Pancreas (tissue), 10 donors: ENCODE measurements around the gene PRM2. TPM values are rescaled to one million over a fixed set of nuclear protein-coding genes. Genes with fewer than 3 reads are reported as not detected.

Experiments used
- ATAC-seq, 4 donors: fragments of 200-7000 bp; cut with Tn5 transposase; one replicate each; pipeline versions ENCODE4 v1.8.0 to v1.9.1; 2020; ENCODE audit warnings: mild to moderate bottlenecking in 4 of 4, moderate library complexity in 4 of 4
- DNase-seq, 6 donors: peaks; one replicate each; pipeline ENCODE4 v3.0.0-alpha.2; 2020
- FAIRE-seq: peaks from 2 replicates; lab custom pipeline; 2012; peaks lifted over from hg19 to GRCh38; lab: Jason Lieb, UNC
- H3K27ac ChIP-seq, 4 donors: fragments of 200-600 bp; sonication (generic); 1 replicate in 3 of 4; 2 replicates in 1 of 4; pipeline versions ENCODE4 v1.5.0 to v1.8.0; 2020
- H3K27me3 ChIP-seq, 4 donors: fragments of 200-600 bp; one replicate each; pipeline ENCODE4 v1.8.0; 2021
- H3K36me3 ChIP-seq, 3 donors: fragments of 200-600 bp; sonication (generic) in 1 of 3; one replicate each; pipeline versions ENCODE4 v1.5.0 to v1.8.0; 2020 to 2021
- H3K4me1 ChIP-seq, 3 donors: fragments of 200-600 bp; one replicate each; pipeline ENCODE4 v1.8.0; 2021
- H3K4me3 ChIP-seq, 4 donors: fragments of 200-600 bp; sonication (generic) in 2 of 4; one replicate each; pipeline versions ENCODE4 v1.5.0 to v1.8.0; 2020 to 2021
- H3K9me3 ChIP-seq, 4 donors: fragments of 200-600 bp; one replicate each; pipeline ENCODE4 v1.8.0; 2021
- WGBS, 2 donors: extraction: QIAGEN DNeasy Blood & Tissue Kit; methylation state at CpG; one replicate each; pipeline ENCODE4 v1.1.7; 2013; 5-methylcytosine and 5-hydroxymethylcytosine counted together
- intact Hi-C, 3 donors: fragments of 100-400 bp; cut with DNase I; formaldehyde crosslinking; loops; one replicate each; pipeline versions ENCODE4 v1.11.1 to v1.14.2; 2022
- polyA plus RNA-seq, 2 donors: library from polyadenylated mRNA; stranded (reverse); fragments of 200-250 nt; gene quantifications; one replicate each; pipeline ENCODE4 v1.2.3, GENCODE V29; 2013
- total RNA-seq, 6 donors: library from RNA; stranded (reverse); fragmentation: NEBNext Ultra II Directional in 4 of 6; extraction: Animal tissue kit (Norgen Biotek cat#: 25700) in 4 of 6; gene quantifications; one replicate each; pipeline versions ENCODE4 v1.2.1 to v1.2.4, GENCODE V29; 2021 to 2023
- TF ChIP-seq, protein P1 (sequence below), 4 donors: fragments of 200-600 bp; sonication (generic) in 3 of 4; IDR thresholded peaks; one replicate each; pipeline versions ENCODE4 v1.5.0 to v1.8.0; 2021; ENCODE audit warnings: antibody characterized with exemption in 4 of 4
- donor health status: healthy with polysubstance abuse.
- donor health status: DM: no; HTN: no; CAD: no; lungs with moderate emphysema.
- donor health status: DM: no; HTN: no; CAD: no.
- donor health status: control.
- donor health status: control.
- donor health status: Bipolar disorder and iron deficiency.
- donor health status: DM: yes; HTN: yes; CAD: no.
- donor health status: DM: no; HTN: no; CAD: no.
- donor health status: DM: no; HTN: no; CAD: no.
- donor health status: DM: yes; HTN: yes; CAD: no.

Gene PRM2
- total and polyA plus RNA-seq, 8 donors: not detected

DNA sequence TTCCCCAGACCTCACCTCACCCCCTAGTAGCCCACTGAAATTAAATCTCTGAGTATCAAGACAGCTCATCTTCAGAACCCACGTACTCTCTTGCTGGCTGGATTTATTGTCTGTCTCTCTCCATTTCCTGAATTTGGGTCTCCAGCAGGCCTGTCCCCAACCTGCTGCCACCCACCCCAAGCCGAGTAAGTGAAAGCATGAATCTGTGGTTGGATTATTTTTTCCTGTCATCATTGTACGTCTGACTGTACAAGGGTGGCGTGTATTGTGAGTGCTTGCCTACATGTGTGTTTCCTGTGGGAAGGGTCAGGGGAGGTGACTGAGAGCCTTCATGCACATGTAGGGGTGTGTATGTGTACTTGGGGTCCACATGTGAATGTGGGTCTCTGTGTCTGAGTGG lies 12.5 kb downstream of the PRM2 start:
- Histone ChIP-seq H3K27ac (no peak overlapping the region), H3K9me3 (no peaks in the 10 kb centered on the region), H3K4me3 (no peak overlapping the region), H3K4me1 (peaks cover 3 to 10% (median 7%) of the 10 kb centered on the region in 3 donors), H3K27me3 (no peaks in the 10 kb centered on the region), H3K36me3 (no peaks in the 10 kb centered on the region)
- ATAC-seq (no peak), DNase-seq (no peak), FAIRE-seq (no peak)
- 76 to 85% methylated on average over 4 of the region's 4 CpGs for WGBS, 2 donors
- intact Hi-C loops: no loop called here
- TF ChIP-seq, protein P1, sequence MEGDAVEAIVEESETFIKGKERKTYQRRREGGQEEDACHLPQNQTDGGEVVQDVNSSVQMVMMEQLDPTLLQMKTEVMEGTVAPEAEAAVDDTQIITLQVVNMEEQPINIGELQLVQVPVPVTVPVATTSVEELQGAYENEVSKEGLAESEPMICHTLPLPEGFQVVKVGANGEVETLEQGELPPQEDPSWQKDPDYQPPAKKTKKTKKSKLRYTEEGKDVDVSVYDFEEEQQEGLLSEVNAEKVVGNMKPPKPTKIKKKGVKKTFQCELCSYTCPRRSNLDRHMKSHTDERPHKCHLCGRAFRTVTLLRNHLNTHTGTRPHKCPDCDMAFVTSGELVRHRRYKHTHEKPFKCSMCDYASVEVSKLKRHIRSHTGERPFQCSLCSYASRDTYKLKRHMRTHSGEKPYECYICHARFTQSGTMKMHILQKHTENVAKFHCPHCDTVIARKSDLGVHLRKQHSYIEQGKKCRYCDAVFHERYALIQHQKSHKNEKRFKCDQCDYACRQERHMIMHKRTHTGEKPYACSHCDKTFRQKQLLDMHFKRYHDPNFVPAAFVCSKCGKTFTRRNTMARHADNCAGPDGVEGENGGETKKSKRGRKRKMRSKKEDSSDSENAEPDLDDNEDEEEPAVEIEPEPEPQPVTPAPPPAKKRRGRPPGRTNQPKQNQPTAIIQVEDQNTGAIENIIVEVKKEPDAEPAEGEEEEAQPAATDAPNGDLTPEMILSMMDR (IDR thresholded peaks at IDR 0.05): no peak

DNA sequence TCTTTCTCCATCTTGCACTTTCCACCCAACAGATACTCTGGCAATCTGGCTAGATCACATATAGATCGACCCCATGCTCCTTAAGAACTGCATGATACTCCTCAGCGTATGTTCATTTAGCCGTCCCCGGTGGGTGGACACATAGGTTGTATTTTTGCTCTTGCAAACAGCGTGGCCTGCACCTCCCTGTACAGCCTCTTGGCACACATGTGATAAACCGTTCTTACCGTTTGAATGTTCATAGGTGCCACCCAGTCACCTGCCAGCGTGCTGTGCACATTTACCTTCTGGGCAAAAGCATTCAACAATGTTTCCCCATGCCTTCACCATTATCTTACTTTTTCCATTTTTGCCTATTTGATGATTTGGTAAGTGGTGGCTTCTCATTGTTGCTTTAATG lies 13.4 kb downstream of the PRM2 start:
- no peak for DNase-seq
- TF ChIP-seq, protein P1 (IDR thresholded peaks at IDR 0.05): no peak
- H3K36me3 ChIP-seq: no peaks in the 10 kb centered on the region
- no peaks in the 10 kb centered on the region for H3K9me3 ChIP-seq
- no peak overlapping the region for H3K4me3 ChIP-seq
- peaks cover 3 to 11% (median 11%) of the 10 kb centered on the region in 3 donors for H3K4me1 ChIP-seq
- FAIRE-seq: no peak
- H3K27ac ChIP-seq: no peak overlapping the region
- intact Hi-C loops: no loop called here
- no peak for ATAC-seq
- no peaks in the 10 kb centered on the region for H3K27me3 ChIP-seq
- WGBS, 2 donors: 76 to 77% methylated on average over 8 of the region's 8 CpGs

DNA sequence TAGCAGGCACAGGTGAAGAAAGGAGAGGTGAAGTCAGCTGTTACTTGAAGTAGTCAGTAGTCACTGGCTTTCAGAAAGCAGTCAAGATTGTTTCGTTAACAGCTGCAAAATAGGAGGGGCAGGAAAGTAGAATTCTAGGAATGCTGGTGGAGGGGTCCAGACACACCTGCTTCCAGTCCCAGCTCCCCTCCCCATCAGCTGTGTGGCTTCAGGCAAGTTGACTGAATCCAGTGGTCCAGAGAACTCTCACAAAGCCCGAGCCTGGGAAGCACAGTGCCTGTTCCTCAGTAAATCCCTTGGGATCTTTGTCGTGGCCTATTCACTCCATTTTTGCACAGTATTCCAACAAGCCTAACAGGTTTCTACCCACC lies 15.7 kb downstream of the PRM2 start:
- FAIRE-seq: no peak
- TF ChIP-seq, protein P1 (IDR thresholded peaks at IDR 0.05): no peak
- ATAC-seq: no peak
- H3K27ac ChIP-seq: no peak overlapping the region
- peaks cover 3 to 17% (median 11%) of the 10 kb centered on the region in 3 donors for H3K4me1 ChIP-seq
- no peaks in the 10 kb centered on the region for H3K27me3 ChIP-seq
- H3K9me3 ChIP-seq: no peaks in the 10 kb centered on the region
- intact Hi-C loops: no loop called here
- no peaks in the 10 kb centered on the region for H3K36me3 ChIP-seq
- WGBS, 2 donors: 57 to 63% methylated on average over 3 of the region's 3 CpGs
- no peak for DNase-seq
- H3K4me3 ChIP-seq: no peak overlapping the region

DNA sequence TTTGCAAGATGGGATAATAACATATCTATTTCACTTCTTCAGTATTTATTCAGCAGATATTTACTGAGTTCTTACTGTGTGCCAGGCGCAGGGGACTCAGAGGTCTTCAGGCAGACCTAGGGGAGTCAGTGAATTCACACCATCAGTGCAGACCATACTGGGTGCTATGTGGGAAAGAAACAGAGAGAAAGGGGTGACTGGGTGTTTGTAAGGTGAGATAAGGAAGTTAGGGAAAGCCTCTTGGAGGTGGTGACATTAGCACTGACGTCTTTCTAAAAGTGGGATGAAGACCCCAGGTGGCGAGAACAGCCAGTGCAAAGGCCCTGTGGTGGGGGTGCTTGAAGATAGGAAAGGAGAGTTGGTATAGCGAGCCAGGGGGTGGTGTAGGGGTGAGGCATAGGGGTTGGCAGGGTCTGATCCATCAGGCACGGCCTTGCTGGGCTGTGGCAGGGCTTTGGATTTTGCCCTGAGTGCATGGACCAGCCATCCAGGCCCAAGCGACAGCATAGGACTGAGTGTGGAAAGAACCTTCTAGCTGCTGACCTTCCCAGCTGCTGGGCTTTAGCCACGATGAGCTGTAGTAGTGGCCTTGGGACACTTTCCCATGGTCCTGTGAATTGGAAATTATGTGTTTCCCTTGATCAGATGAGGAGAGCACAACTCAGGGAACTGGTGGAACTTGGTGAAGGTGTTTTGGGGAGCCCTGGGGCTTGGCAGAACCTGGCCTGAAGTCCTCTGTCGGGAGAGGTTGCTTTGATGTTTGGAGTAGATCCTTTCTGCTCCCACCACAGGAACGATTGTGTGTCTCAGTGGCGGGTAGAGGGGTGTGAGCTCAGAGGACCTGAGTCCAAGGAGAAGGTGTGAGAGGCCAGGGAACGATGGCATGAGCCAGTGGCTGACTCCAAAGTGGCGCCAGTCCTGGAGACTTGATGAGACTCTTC lies 16.4 kb downstream of the PRM2 start:
- FAIRE-seq (no peak), DNase-seq (no peak), ATAC-seq (no peak)
- Histone ChIP-seq H3K9me3 (no peaks in the 10 kb centered on the region), H3K4me1 (peaks cover 3 to 17% (median 11%) of the 10 kb centered on the region in 3 donors), H3K27ac (peak overlapping the region in 2 of 4 donors; percentile 46), H3K36me3 (no peaks in the 10 kb centered on the region), H3K27me3 (no peaks in the 10 kb centered on the region), H3K4me3 (no peak overlapping the region)
- WGBS, 2 donors: 77 to 80% methylated on average over 12 of the region's 12 CpGs
- intact Hi-C loops: loop anchor here in 1 of 3 donors (5.0 kb wide), 1 partner anchor 288 kb away; no protein-coding TSS in a partner anchor
- TF ChIP-seq, protein P1 (IDR thresholded peaks at IDR 0.05): no peak
